PC-3 (cell line): ENCODE results near the gene NUMA1. TPM values are rescaled to one million over a fixed set of nuclear protein-coding genes. Genes with fewer than 3 reads are reported as not detected.

Experiments used
- ATAC-seq: fragments of 200-7000 bp; cut with Tn5 transposase; 2 replicates; pipeline ENCODE4 v1.9.1; 2020; ENCODE audit warnings: mild to moderate bottlenecking, moderate library complexity
- BruUV-seq: library from RNA; stranded (reverse); fragments of 400-500 nt; replicated peaks from 2 replicates; lab custom pipeline; 2021; lab: Mats Ljungman, UMichigan
- CTCF ChIA-PET: fragments of 300-600 bp; sonication (Branson Sonifier 250); formaldehyde crosslinking; loops from one replicate; lab custom pipeline; 2022; ENCODE audit warnings: antibody characterized with exemption; lab: Charles Lee
- POLR2A ChIA-PET: fragments of 300-600 bp; sonication (Branson Sonifier 250); formaldehyde crosslinking; loops from one replicate; lab custom pipeline; 2022; ENCODE audit warnings: antibody characterized with exemption; ENCODE audit not compliant: unreplicated experiment; lab: Charles Lee
- DNase-seq: peaks from one replicate; pipeline ENCODE4 v3.0.0-alpha.2; 2015
- H2AFZ ChIP-seq: fragments of 300-600 bp; sonication (generic); 2 replicates; pipeline ENCODE4 v1.6.0; 2016; ENCODE audit warnings: antibody characterized with exemption, low read length
- H3F3A ChIP-seq: fragments of 300-600 bp; sonication (generic); one replicate; pipeline ENCODE4 v1.6.0; 2017; ENCODE audit warnings: antibody characterized with exemption, low read length, control low read depth, mild to moderate bottlenecking; ENCODE audit not compliant: unreplicated experiment
- H3K27ac ChIP-seq: fragments of 300-600 bp; sonication (generic); 2 replicates; pipeline ENCODE4 v1.5.1; 2016; ENCODE audit warnings: mild to moderate bottlenecking, low read length
- H3K27me3 ChIP-seq: fragments of 300-600 bp; sonication (generic); 2 replicates; pipeline ENCODE4 v1.6.1; 2016; ENCODE audit warnings: low read length, mixed read lengths
- H3K36me3 ChIP-seq: fragments of 300-600 bp; sonication (generic); 2 replicates; pipeline ENCODE4 v1.6.1; 2016; ENCODE audit warnings: low read depth, mixed run types, low read length, mixed read lengths
- H3K4me1 ChIP-seq: fragments of 300-600 bp; sonication (generic); 2 replicates; pipeline ENCODE4 v1.5.1; 2016; ENCODE audit warnings: low read length; ENCODE audit not compliant: insufficient read depth
- H3K4me2 ChIP-seq: fragments of 300-600 bp; sonication (generic); 2 replicates; pipeline ENCODE4 v1.6.0; 2016; ENCODE audit warnings: low read length
- H3K4me3 ChIP-seq: fragments of 300-600 bp; sonication (generic); 2 replicates; pipeline ENCODE4 v1.5.1; 2016; ENCODE audit warnings: mild to moderate bottlenecking, low read length, mixed read lengths
- H3K79me2 ChIP-seq: fragments of 300-600 bp; sonication (generic); 2 replicates; pipeline ENCODE4 v1.6.1; 2017; ENCODE audit warnings: low read length, mixed read lengths
- H3K9ac ChIP-seq: fragments of 300-600 bp; sonication (generic); 2 replicates; pipeline ENCODE4 v1.6.0; 2016; ENCODE audit warnings: mild to moderate bottlenecking, low read length
- H3K9me2 ChIP-seq: fragments of 300-600 bp; sonication (generic); replicated peaks from 2 replicates; pipeline ENCODE4 v1.6.1; 2016; ENCODE audit warnings: mixed run types, low read length, mixed read lengths
- H3K9me3 ChIP-seq: fragments of 300-600 bp; sonication (generic); 2 replicates; pipeline ENCODE4 v1.6.1; 2016; ENCODE audit warnings: low read length, mixed read lengths
- H4K20me1 ChIP-seq: fragments of 300-600 bp; sonication (generic); 2 replicates; pipeline ENCODE4 v1.6.1; 2016; ENCODE audit warnings: low read length, mixed read lengths
- CTCF ChIP-seq: fragments of 300-600 bp; sonication (generic); conservative IDR thresholded peaks from 2 replicates; pipeline ENCODE4 v1.5.1; 2017; ENCODE audit warnings: antibody characterized with exemption, low read depth, mild to moderate bottlenecking, low read length
- EZH2 ChIP-seq: fragments of 300-600 bp; sonication (generic); IDR thresholded peaks from one replicate; pipeline ENCODE4 v1.6.1; 2017; ENCODE audit warnings: antibody characterized with exemption, mild to moderate bottlenecking, low read length; ENCODE audit not compliant: unreplicated experiment
- EZH2phosphoT487 ChIP-seq: fragments of 300-600 bp; sonication (generic); IDR thresholded peaks from 2 replicates; pipeline ENCODE4 v1.6.1; 2018; ENCODE audit warnings: mild to moderate bottlenecking, antibody characterized with exemption, low read length, borderline replicate concordance
- intact Hi-C: fragments of 100-400 bp; cut with micrococcal nuclease; formaldehyde crosslinking; loops from 2 replicates; pipeline ENCODE4 v1.9.0; 2023
- total RNA-seq: library from RNA; depleted of rRNA; stranded (reverse); fragments of >200 nt; gene quantifications from 2 replicates; pipeline ENCODE4 v1.2.3, GENCODE V29; 2014

The NUMA1 gene
- total RNA-seq, 1 experiment from 2014 or later = 145 TPM

GRCh38 chr11:72042064-72042745 is 38.1 kb downstream of the NUMA1 start:
- H3K27ac ChIP-seq = peak overlapping the region; percentile 83
- POLR2A ChIA-PET = no interaction called here
- 0 out of 2 replicates have a peak, but pooled peaks cover 8% of the 10 kb centered on the region for H4K20me1 ChIP-seq
- H3K9me2 ChIP-seq = no peaks in the 10 kb centered on the region
- no peaks in the 10 kb centered on the region for H3K27me3 ChIP-seq
- peak overlapping the region; percentile 79 for H2AFZ ChIP-seq
- peaks cover 6% of the 10 kb centered on the region; the same call in 1 of the 2 replicates for H3K36me3 ChIP-seq
- H3F3A ChIP-seq = no peaks in the 10 kb centered on the region
- TF ChIP-seq CTCF = no peak
- no peak for TF ChIP-seq EZH2phosphoT487
- no peak for TF ChIP-seq EZH2
- H3K4me1 ChIP-seq = peaks cover 42% of the 10 kb centered on the region
- H3K4me2 ChIP-seq = peak overlapping the region; percentile 92
- intact Hi-C loops = no loop called here
- DNase-seq (no peak), ATAC-seq (no peak)
- H3K9me3 ChIP-seq = no peaks in the 10 kb centered on the region
- peak overlapping the region; percentile 80 for H3K9ac ChIP-seq
- CTCF ChIA-PET = no interaction called here
- peaks cover 68% of the 10 kb centered on the region for H3K79me2 ChIP-seq
- peak overlapping the region; percentile 67 for H3K4me3 ChIP-seq
- TSS peak; percentile 88 for BruUV-seq

GRCh38 chr11:72041364-72042063 is 38.8 kb downstream of the NUMA1 start:
- Histone ChIP-seq H3K4me2 (peak overlapping the region; percentile 92), H2AFZ (peak overlapping the region; percentile 79), H4K20me1 (0 out of 2 replicates have a peak, but pooled peaks cover 8% of the 10 kb centered on the region), H3K9ac (peak overlapping the region; percentile 80), H3K27me3 (no peaks in the 10 kb centered on the region), H3F3A (no peaks in the 10 kb centered on the region), H3K9me3 (no peaks in the 10 kb centered on the region), H3K27ac (peak overlapping the region; percentile 83), H3K79me2 (peaks cover 74% of the 10 kb centered on the region), H3K4me1 (peaks cover 42% of the 10 kb centered on the region), H3K36me3 (peaks cover 9% of the 10 kb centered on the region; the same call in 1 of the 2 replicates), H3K9me2 (no peaks in the 10 kb centered on the region), H3K4me3 (peak overlapping the region; percentile 67)
- BruUV-seq = no TSS peak
- ChIA-PET CTCF (no interaction called here), POLR2A (no interaction called here)
- ATAC-seq (peak; percentile 78), DNase-seq (peak; percentile 55)
- intact Hi-C loops = loop anchor here (1.0 kb wide), 2 partner anchors 39 to 71 kb away; partner anchors contain the start of genes ANAPC15, LRRC51 and NUMA1
- TF ChIP-seq CTCF (no peak), EZH2 (no peak), EZH2phosphoT487 (no peak)
